Astrocyte of the cerebellum (primary cell): ENCODE results near the gene NTM.
"Not testable (repeated sequence)": the region's sequence is repeated elsewhere in the genome, so short reads cannot be mapped to it uniquely, and the experiment has no call there.

Experiments used
- DNase-seq: peaks from one replicate; pipeline ENCODE4 v3.0.0-alpha.2; 2011; ENCODE audit warnings: low read depth
- H3K4me3 ChIP-seq: 2 replicates; pipeline ENCODE4 v1.5.1; 2011; ENCODE audit warnings: mild to moderate bottlenecking, low read depth, low read length, moderate library complexity
- CTCF ChIP-seq: IDR thresholded peaks from 2 replicates; pipeline ENCODE4 v1.5.1; 2012; ENCODE audit warnings: low read length, low read depth, moderate library complexity, mild to moderate bottlenecking; ENCODE audit errors: missing control alignments
- in situ Hi-C: cut with HindIII; loops from 2 replicates; pipeline ENCODE4 v1.10.0; 2017; ENCODE audit warnings: low sequenced_read_pairs

The NTM gene

DNA sequence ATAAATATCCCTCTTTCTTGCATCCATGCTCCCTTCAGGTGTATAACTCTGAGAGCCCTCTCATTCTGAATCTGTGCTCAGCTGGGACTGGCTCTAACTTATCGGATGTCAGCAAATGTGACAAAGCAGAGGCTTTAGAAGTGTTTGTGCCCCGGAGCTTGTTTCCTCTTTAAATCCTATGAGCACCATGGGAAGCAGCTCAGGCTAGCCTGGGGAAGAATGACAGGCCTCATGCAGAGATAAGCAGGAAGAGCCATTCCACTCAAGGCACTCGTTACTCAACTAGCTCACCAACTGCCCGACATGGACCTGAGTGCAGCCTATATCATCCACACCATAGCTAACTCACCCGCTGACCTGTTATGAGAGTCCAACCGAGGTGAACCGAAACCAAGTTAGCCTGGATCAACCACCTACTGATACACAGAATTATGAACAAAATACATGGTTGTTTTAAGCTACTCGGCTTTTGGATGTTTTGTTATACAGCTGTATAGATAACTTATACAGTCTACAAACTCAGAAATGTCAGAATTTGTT is 990.7 kb downstream of the NTM start:
- DNase-seq = no peak
- H3K4me3 ChIP-seq = no peak overlapping the region
- in situ Hi-C loops = no loop called here
- no peak for TF ChIP-seq CTCF

DNA sequence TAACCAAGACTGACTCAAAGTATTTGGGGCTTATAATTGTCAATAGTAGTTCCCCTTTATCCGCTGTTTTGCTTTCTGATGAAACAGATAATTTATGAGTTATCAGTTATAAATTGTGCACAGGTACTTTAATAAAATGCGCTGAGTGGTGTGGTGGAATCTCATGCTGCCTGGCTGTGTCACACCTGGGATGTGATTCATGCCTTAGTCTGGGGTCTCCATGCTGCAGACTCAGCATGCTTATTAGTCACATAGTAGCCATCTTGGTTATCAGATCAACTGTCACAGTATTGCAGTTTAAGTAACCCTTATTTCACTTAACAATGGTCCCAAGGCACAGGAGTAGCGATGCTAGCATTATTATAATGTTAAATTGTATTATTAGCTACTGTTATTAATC is 995.2 kb downstream of the NTM start:
- no peak overlapping the region for H3K4me3 ChIP-seq
- DNase-seq = no peak
- in situ Hi-C loops = no loop called here
- no peak for TF ChIP-seq CTCF

- TF ChIP-seq CTCF = no peak
- in situ Hi-C loops = no loop called here
- H3K4me3 ChIP-seq = no peak overlapping the region
- DNase-seq = no peak
These were observed 996.9 kb downstream of the NTM start for GRCh38 chr11:132367293-132367692.

DNA sequence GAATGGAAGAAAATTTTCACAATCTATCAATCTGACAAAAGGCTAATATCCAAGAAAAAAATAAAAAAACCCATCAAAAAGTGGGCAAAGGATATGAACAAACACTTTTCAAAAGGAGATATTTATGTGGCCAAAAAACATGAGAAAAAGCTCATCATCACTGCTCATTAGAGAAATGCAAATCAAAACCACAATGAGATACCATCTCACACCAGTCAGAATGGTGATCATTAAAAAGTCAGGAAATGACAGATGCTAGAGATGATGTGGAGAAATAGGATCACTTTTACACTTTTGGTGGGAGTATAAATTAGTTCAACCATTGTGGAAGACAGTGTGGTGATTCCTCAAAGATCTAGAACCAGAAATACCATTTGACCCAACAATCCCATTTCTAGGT is 999.7 kb downstream of the NTM start:
- in situ Hi-C loops, DNase-seq, H3K4me3 ChIP-seq: not testable (repeated sequence)

- H3K4me3 ChIP-seq = no peak overlapping the region
- no peak for TF ChIP-seq CTCF
- DNase-seq = no peak
- in situ Hi-C loops = no loop called here
These were observed 1003.2 kb downstream of the NTM start for GRCh38 chr11:132373405-132374143.

- no peak overlapping the region for H3K4me3 ChIP-seq
- no peak for TF ChIP-seq CTCF
- in situ Hi-C loops = no loop called here
- DNase-seq = no peak
These were observed 1009.1 kb downstream of the NTM start for GRCh38 chr11:132379540-132379939.
